ENCODE results near the gene FARP2.

- TF ChIP-seq CTCF (IDR thresholded peaks at IDR 0.05): no peak
- no peak for TF ChIP-seq POLR2A (IDR thresholded peaks at IDR 0.05; ENCODE audit: low read depth)
- TF ChIP-seq POLR2AphosphoS5 (IDR thresholded peaks at IDR 0.05): no peak
- TF ChIP-seq EP300 (IDR thresholded peaks at IDR 0.05): no peak
Measured at GRCh38 chr2:241469746-241470145, 113.7 kb downstream of the FARP2 start.

Measured in esophagus muscularis mucosa (tissue), 4 donors.